ENCODE results near the gene RNF135. TPM values are rescaled to one million over a fixed set of nuclear protein-coding genes. Genes with fewer than 3 reads are reported as not detected.

RNF135 gene
- polyA plus RNA-seq, 1 donor from 2014 or later, result 0.17 TPM

- Histone ChIP-seq H2AFZ (ENCODE audit: low read depth, low read length) (no peak overlapping the region), H3K79me2 (replicated peaks; ENCODE audit: insufficient read depth, low read length) (no peaks in the 10 kb centered on the region), H3K9me3 (ENCODE audit: low read length) (no peaks in the 10 kb centered on the region), H3K9ac (ENCODE audit: low read length) (no peak overlapping the region), H3K4me2 (ENCODE audit: low read length) (no peak overlapping the region), H3K9me2 (ENCODE audit: insufficient read depth, low read length) (no peaks in the 10 kb centered on the region), H3K27me3 (ENCODE audit: insufficient read depth, low read depth, low read length) (peaks cover 32% of the 10 kb centered on the region), H3K36me3 (ENCODE audit: insufficient read depth, low read length) (no peaks in the 10 kb centered on the region), H4K20me1 (ENCODE audit: insufficient read depth) (no peaks in the 10 kb centered on the region), H3F3A (ENCODE audit: insufficient read depth, low read length, poor library complexity, severe bottlenecking) (no peaks in the 10 kb centered on the region), H3K4me3 (ENCODE audit: low read length) (no peak overlapping the region), H3K27ac (ENCODE audit: low read length) (no peak overlapping the region)
- TF ChIP-seq POLR2AphosphoS5 (IDR thresholded peaks at IDR 0.05), result no peak
- no peak for TF ChIP-seq MXI1 (conservative IDR thresholded peaks at IDR 0.05; ENCODE audit: poor library complexity, severe bottlenecking)
- TF ChIP-seq SMC3 (conservative IDR thresholded peaks at IDR 0.05; ENCODE audit: poor library complexity), result no peak
Observed at GRCh38 chr17:30926516-30926915, 44.3 kb upstream of the RNF135 start.

GRCh38 chr17:30927756-30928155 is 43.1 kb upstream of the RNF135 start:
- no peak overlapping the region for H3K27ac ChIP-seq (ENCODE audit: low read length)
- H2AFZ ChIP-seq (ENCODE audit: low read depth, low read length), result no peak overlapping the region
- peaks cover 20% of the 10 kb centered on the region for H3K27me3 ChIP-seq (ENCODE audit: insufficient read depth, low read depth, low read length)
- TF ChIP-seq SMC3 (conservative IDR thresholded peaks at IDR 0.05; ENCODE audit: poor library complexity) (no peak), TAF1 (IDR thresholded peaks at IDR 0.05; ENCODE audit: low read depth) (no peak), EP300 (conservative IDR thresholded peaks at IDR 0.05; ENCODE audit: poor library complexity, severe bottlenecking) (no peak), POLR2AphosphoS5 (IDR thresholded peaks at IDR 0.05) (no peak)
- no peaks in the 10 kb centered on the region for H3K36me3 ChIP-seq (ENCODE audit: insufficient read depth, low read length)
- H3K79me2 ChIP-seq (replicated peaks; ENCODE audit: insufficient read depth, low read length), result no peaks in the 10 kb centered on the region
- H3F3A ChIP-seq (ENCODE audit: insufficient read depth, low read length, poor library complexity, severe bottlenecking), result no peaks in the 10 kb centered on the region
- H4K20me1 ChIP-seq (ENCODE audit: insufficient read depth), result no peaks in the 10 kb centered on the region
- H3K4me2 ChIP-seq (ENCODE audit: low read length), result no peak overlapping the region
- H3K9me3 ChIP-seq (ENCODE audit: low read length), result no peaks in the 10 kb centered on the region
- H3K4me3 ChIP-seq (ENCODE audit: low read length), result no peak overlapping the region
- no peak overlapping the region for H3K9ac ChIP-seq (ENCODE audit: low read length)
- H3K9me2 ChIP-seq (ENCODE audit: insufficient read depth, low read length), result no peaks in the 10 kb centered on the region

GRCh38 chr17:30928584-30928983 is 42.3 kb upstream of the RNF135 start:
- no peaks in the 10 kb centered on the region for H3K36me3 ChIP-seq (ENCODE audit: insufficient read depth, low read length)
- no peaks in the 10 kb centered on the region for H3K9me2 ChIP-seq (ENCODE audit: insufficient read depth, low read length)
- no peak overlapping the region for H3K4me2 ChIP-seq (ENCODE audit: low read length)

More at GRCh38 chr17:30928584-30928983, 42.3 kb upstream of the RNF135 start:
- Histone ChIP-seq H3K27me3 (ENCODE audit: insufficient read depth, low read depth, low read length) (peaks cover 12% of the 10 kb centered on the region), H2AFZ (ENCODE audit: low read depth, low read length) (no peak overlapping the region), H3K27ac (ENCODE audit: low read length) (no peak overlapping the region), H3K9me3 (ENCODE audit: low read length) (no peaks in the 10 kb centered on the region), H3K79me2 (replicated peaks; ENCODE audit: insufficient read depth, low read length) (no peaks in the 10 kb centered on the region), H3F3A (ENCODE audit: insufficient read depth, low read length, poor library complexity, severe bottlenecking) (no peaks in the 10 kb centered on the region), H4K20me1 (ENCODE audit: insufficient read depth) (no peaks in the 10 kb centered on the region), H3K9ac (ENCODE audit: low read length) (no peak overlapping the region), H3K4me3 (ENCODE audit: low read length) (no peak overlapping the region)
- TF ChIP-seq EP300 (conservative IDR thresholded peaks at IDR 0.05; ENCODE audit: poor library complexity, severe bottlenecking) (no peak), MXI1 (conservative IDR thresholded peaks at IDR 0.05; ENCODE audit: poor library complexity, severe bottlenecking) (no peak), EZH2 (IDR thresholded peaks at IDR 0.05; ENCODE audit: borderline replicate concordance, insufficient read depth, low read length, poor library complexity, severe bottlenecking) (no peak), POLR2AphosphoS5 (IDR thresholded peaks at IDR 0.05) (no peak), CTCF (IDR thresholded peaks at IDR 0.05; ENCODE audit: poor library complexity, severe bottlenecking) (no peak), REST (IDR thresholded peaks at IDR 0.05; ENCODE audit: borderline replicate concordance) (no peak), TAF1 (IDR thresholded peaks at IDR 0.05; ENCODE audit: low read depth) (no peak), SMC3 (conservative IDR thresholded peaks at IDR 0.05; ENCODE audit: poor library complexity) (no peak), RAD21 (conservative IDR thresholded peaks at IDR 0.05) (no peak)
